ENCODE measurements around the gene DYNLT5. TPM values are rescaled to one million over a fixed set of nuclear protein-coding genes. Genes with fewer than 3 reads are reported as not detected.
"Not testable (repeated sequence)": the region's sequence is repeated elsewhere in the genome, so short reads cannot be mapped to it uniquely, and the experiment has no call there.

Gene DYNLT5
- total and polyA plus RNA-seq, 5 donors, result 0.65 to 1.5 (median 1.1) TPM

GRCh38 chr1:66787641-66788040 lies 35.4 kb downstream of the DYNLT5 start:
- no peak for DNase-seq
- WGBS, result 84% methylated on average over 4 of the region's 4 CpGs
- intact Hi-C loops (cut with DNase I), result no loop called here
- no peak for ATAC-seq
- Histone ChIP-seq H3K4me1 (ENCODE audit: control insufficient read depth, insufficient read depth, low read length) (no peaks in the 10 kb centered on the region), H3K9me3 (ENCODE audit: control insufficient read depth, low read length) (no peaks in the 10 kb centered on the region), H3K4me3 (ENCODE audit: low read length) (no peak overlapping the region), H3K27ac (ENCODE audit: low read length) (no peak overlapping the region), H3K27me3 (ENCODE audit: control insufficient read depth, insufficient read depth) (no peaks in the 10 kb centered on the region)

GRCh38 chr1:66788231-66788939 lies 36.1 kb downstream of the DYNLT5 start:
- ATAC-seq (no peak), DNase-seq (no peak)
- intact Hi-C loops (cut with DNase I), result no loop called here
- 81% methylated on average over 6 of the region's 6 CpGs for WGBS
- Histone ChIP-seq H3K27ac (ENCODE audit: low read length) (no peak overlapping the region), H3K4me3 (ENCODE audit: low read length) (no peak overlapping the region), H3K9me3 (ENCODE audit: control insufficient read depth, low read length) (no peaks in the 10 kb centered on the region), H3K27me3 (ENCODE audit: control insufficient read depth, insufficient read depth) (no peaks in the 10 kb centered on the region), H3K4me1 (ENCODE audit: control insufficient read depth, insufficient read depth, low read length) (no peaks in the 10 kb centered on the region)

GRCh38 chr1:66791621-66792610 lies 39.7 kb downstream of the DYNLT5 start:
- WGBS, result 84% methylated on average over 5 of the region's 5 CpGs
- Histone ChIP-seq H3K27ac (ENCODE audit: low read length) (no peak overlapping the region), H3K4me3 (ENCODE audit: low read length) (no peak overlapping the region), H3K4me1 (ENCODE audit: control insufficient read depth, insufficient read depth, low read length) (no peaks in the 10 kb centered on the region), H3K9me3 (ENCODE audit: control insufficient read depth, low read length) (no peaks in the 10 kb centered on the region), H3K27me3 (ENCODE audit: control insufficient read depth, insufficient read depth) (no peaks in the 10 kb centered on the region)
- DNase-seq (no peak), ATAC-seq (no peak)
- intact Hi-C loops (cut with DNase I), result no loop called here

GRCh38 chr1:66795839-66796238 lies 43.6 kb downstream of the DYNLT5 start:
- H3K27me3 ChIP-seq (ENCODE audit: control insufficient read depth, insufficient read depth); H3K4me1 ChIP-seq (ENCODE audit: control insufficient read depth, insufficient read depth, low read length); ATAC-seq; H3K9me3 ChIP-seq (ENCODE audit: control insufficient read depth, low read length); H3K27ac ChIP-seq (ENCODE audit: low read length); H3K4me3 ChIP-seq (ENCODE audit: low read length); intact Hi-C loops (cut with DNase I); DNase-seq: not testable (repeated sequence)
- 88% methylated on average over 2 of the region's 2 CpGs for WGBS

GRCh38 chr1:66809245-66809644 lies 57.0 kb downstream of the DYNLT5 start:
- WGBS, result 92% methylated on average over 1 of the region's 1 CpG
- ATAC-seq (no peak), DNase-seq (no peak)
- Histone ChIP-seq H3K4me3 (ENCODE audit: low read length) (no peak overlapping the region), H3K9me3 (ENCODE audit: control insufficient read depth, low read length) (no peaks in the 10 kb centered on the region), H3K4me1 (ENCODE audit: control insufficient read depth, insufficient read depth, low read length) (no peaks in the 10 kb centered on the region), H3K27ac (ENCODE audit: low read length) (no peak overlapping the region), H3K27me3 (ENCODE audit: control insufficient read depth, insufficient read depth) (no peaks in the 10 kb centered on the region)
- intact Hi-C loops (cut with DNase I), result no loop called here

GRCh38 chr1:66809736-66810326 lies 57.6 kb downstream of the DYNLT5 start:
- ATAC-seq, result no peak
- H3K27ac ChIP-seq (ENCODE audit: low read length), result no peak overlapping the region
- DNase-seq, result no peak
- H3K27me3 ChIP-seq (ENCODE audit: control insufficient read depth, insufficient read depth), result no peaks in the 10 kb centered on the region
- no peaks in the 10 kb centered on the region for H3K9me3 ChIP-seq (ENCODE audit: control insufficient read depth, low read length)
- no peak overlapping the region for H3K4me3 ChIP-seq (ENCODE audit: low read length)
- H3K4me1 ChIP-seq (ENCODE audit: control insufficient read depth, insufficient read depth, low read length), result no peaks in the 10 kb centered on the region
- intact Hi-C loops (cut with DNase I), result no loop called here
- WGBS, result 49% methylated on average over 1 of the region's 1 CpG

- no peaks in the 10 kb centered on the region for H3K9me3 ChIP-seq (ENCODE audit: control insufficient read depth, low read length)
- no peak for ATAC-seq
- no peaks in the 10 kb centered on the region for H3K4me1 ChIP-seq (ENCODE audit: control insufficient read depth, insufficient read depth, low read length)
- H3K27ac ChIP-seq (ENCODE audit: low read length), result no peak overlapping the region
- intact Hi-C loops (cut with DNase I), result no loop called here
- DNase-seq, result no peak
- H3K27me3 ChIP-seq (ENCODE audit: control insufficient read depth, insufficient read depth), result no peaks in the 10 kb centered on the region
- H3K4me3 ChIP-seq (ENCODE audit: low read length), result no peak overlapping the region
- WGBS, result 94% methylated on average over 1 of the region's 1 CpG
Measured at GRCh38 chr1:66824771-66825170, 72.5 kb downstream of the DYNLT5 start.

Other genes starting within 250 kb of the DYNLT5 start
- 1 to 10 TPM; 4.3 to 7.3 (median 5.3) TPM for gene SGIP1, start 218.3 kb upstream of the DYNLT5 start, total RNA-seq
- gene SGIP1, start 218.3 kb upstream of the DYNLT5 start, polyA plus RNA-seq, result 2.2 TPM
- gene INSL5, start 48.8 kb downstream of the DYNLT5 start, total RNA-seq, result not detected
- gene INSL5, start 48.8 kb downstream of the DYNLT5 start, polyA plus RNA-seq, result not detected
- 10 to 100 TPM; 18.6 to 27.0 (median 23.9) TPM for gene DNAI4, start 172.4 kb downstream of the DYNLT5 start, total RNA-seq
- gene DNAI4, start 172.4 kb downstream of the DYNLT5 start, polyA plus RNA-seq, result 1.8 TPM
- gene MIER1, start 172.5 kb downstream of the DYNLT5 start, total RNA-seq, result 10 to 100 TPM; 19.2 to 26.9 (median 22.8) TPM
- gene MIER1, start 172.5 kb downstream of the DYNLT5 start, polyA plus RNA-seq, result 8.9 TPM

All from right cardiac atrium (tissue), 5 donors.